Gastroesophageal sphincter (tissue), 3 donors: Measurements from ENCODE around the gene MICAL3.

Experiments
- POLR2AphosphoS5 ChIP-seq: sonication (generic); formaldehyde crosslinking; IDR thresholded peaks from one replicate; pipeline ENCODE4 v1.6.1; 2017; ENCODE audit warnings: antibody characterized with exemption
- TF ChIP-seq, protein P1 (sequence below), 4 experiments: fragments of 200-600 bp in 2 of 4; fragments of 450-650 bp in 2 of 4; sonication (generic) in 1 of 4; IDR thresholded peaks; one replicate each; pipeline ENCODE4 v1.5.1; 2017 to 2019; ENCODE audit warnings: antibody characterized with exemption in 4 of 4, mild to moderate bottlenecking in 2 of 4, moderate library complexity in 2 of 4

- TF ChIP-seq, protein P1, sequence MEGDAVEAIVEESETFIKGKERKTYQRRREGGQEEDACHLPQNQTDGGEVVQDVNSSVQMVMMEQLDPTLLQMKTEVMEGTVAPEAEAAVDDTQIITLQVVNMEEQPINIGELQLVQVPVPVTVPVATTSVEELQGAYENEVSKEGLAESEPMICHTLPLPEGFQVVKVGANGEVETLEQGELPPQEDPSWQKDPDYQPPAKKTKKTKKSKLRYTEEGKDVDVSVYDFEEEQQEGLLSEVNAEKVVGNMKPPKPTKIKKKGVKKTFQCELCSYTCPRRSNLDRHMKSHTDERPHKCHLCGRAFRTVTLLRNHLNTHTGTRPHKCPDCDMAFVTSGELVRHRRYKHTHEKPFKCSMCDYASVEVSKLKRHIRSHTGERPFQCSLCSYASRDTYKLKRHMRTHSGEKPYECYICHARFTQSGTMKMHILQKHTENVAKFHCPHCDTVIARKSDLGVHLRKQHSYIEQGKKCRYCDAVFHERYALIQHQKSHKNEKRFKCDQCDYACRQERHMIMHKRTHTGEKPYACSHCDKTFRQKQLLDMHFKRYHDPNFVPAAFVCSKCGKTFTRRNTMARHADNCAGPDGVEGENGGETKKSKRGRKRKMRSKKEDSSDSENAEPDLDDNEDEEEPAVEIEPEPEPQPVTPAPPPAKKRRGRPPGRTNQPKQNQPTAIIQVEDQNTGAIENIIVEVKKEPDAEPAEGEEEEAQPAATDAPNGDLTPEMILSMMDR (IDR thresholded peaks at IDR 0.05), result no peak
- no peak for TF ChIP-seq POLR2AphosphoS5
Observed at GRCh38 chr22:17924735-17925364, 99.5 kb downstream of the MICAL3 start.
